ENCODE measurements around the gene C10orf71.

C10orf71 gene

DNA sequence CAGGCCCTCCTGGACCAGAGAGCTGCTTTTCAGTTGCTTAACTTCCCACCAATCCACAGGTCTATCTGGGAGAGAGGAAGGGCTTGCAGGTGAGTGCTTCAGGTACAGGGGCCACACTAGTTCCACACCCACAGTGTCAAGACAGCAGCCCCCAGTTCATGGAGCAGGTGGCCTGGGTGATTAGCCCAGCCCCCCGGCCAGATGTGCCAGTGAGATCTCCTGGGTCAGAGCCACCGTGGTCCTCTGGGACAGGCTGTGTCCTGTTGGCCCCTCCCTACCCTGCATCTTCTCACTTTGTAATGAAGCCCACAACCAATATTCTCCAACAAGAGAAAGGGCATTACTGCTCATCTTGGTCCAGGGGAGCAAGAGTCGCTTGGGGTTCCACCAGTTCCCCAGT lies 66.3 kb downstream of the C10orf71 start:
- Histone ChIP-seq H3K27me3 (peaks cover 0 to 28% of the 10 kb centered on the region in 2 donors), H3K4me3 (no peak overlapping the region), H3K27ac (no peak overlapping the region), H3K4me1 (peaks cover 0 to 7% (median 5%) of the 10 kb centered on the region in 4 donors), H3K9me3 (no peaks in the 10 kb centered on the region), H3K36me3 (no peaks in the 10 kb centered on the region)
- intact Hi-C loops (cut with DNase I; ENCODE audit: low total_unique reads), result no loop called here
- TF ChIP-seq, protein P1, sequence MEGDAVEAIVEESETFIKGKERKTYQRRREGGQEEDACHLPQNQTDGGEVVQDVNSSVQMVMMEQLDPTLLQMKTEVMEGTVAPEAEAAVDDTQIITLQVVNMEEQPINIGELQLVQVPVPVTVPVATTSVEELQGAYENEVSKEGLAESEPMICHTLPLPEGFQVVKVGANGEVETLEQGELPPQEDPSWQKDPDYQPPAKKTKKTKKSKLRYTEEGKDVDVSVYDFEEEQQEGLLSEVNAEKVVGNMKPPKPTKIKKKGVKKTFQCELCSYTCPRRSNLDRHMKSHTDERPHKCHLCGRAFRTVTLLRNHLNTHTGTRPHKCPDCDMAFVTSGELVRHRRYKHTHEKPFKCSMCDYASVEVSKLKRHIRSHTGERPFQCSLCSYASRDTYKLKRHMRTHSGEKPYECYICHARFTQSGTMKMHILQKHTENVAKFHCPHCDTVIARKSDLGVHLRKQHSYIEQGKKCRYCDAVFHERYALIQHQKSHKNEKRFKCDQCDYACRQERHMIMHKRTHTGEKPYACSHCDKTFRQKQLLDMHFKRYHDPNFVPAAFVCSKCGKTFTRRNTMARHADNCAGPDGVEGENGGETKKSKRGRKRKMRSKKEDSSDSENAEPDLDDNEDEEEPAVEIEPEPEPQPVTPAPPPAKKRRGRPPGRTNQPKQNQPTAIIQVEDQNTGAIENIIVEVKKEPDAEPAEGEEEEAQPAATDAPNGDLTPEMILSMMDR (IDR thresholded peaks at IDR 0.05), result no peak
- DNase-seq, result no peak

DNA sequence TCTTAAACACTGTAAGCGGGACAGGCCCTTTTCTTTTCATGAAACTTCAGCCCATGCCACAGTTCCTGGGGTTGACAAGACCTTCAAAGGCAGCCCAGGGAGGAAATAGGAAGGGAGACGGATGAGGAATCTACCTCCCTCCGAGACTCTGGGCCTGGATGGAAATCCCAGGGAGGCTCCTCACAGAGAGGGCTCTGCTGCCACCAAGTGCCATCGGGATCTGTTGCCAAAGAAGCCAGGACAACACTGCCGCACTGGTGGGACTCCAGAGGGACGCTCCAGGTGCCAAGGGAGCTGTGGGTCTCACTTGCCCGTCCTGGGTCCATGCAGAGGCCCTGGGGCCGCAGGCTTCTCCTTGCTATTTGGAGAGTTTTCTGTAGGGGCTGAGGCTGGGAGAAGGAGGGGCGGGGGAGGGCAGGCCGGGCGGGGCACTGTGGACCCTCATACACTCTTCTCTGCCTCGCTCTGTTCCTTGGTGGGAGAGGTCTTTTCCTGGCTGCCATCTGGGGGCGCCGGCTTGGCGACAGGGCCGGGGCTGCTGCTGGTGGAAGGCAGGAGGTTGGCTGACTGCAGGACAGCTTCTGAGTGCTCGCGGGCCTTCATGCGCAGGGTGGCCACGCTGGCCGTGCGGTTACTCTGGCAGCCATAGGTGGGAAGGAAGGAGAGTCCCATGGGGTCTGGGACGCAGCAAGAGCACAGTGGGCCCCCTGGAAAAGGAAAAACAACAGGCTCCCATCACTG lies 66.9 kb downstream of the C10orf71 start:
- Histone ChIP-seq H3K4me1 (peaks cover 0 to 1% (median 0%) of the 10 kb centered on the region in 4 donors), H3K27me3 (peaks cover 0 to 31% of the 10 kb centered on the region in 2 donors), H3K36me3 (no peaks in the 10 kb centered on the region), H3K27ac (no peak overlapping the region), H3K4me3 (no peak overlapping the region), H3K9me3 (no peaks in the 10 kb centered on the region)
- intact Hi-C loops (cut with DNase I; ENCODE audit: low total_unique reads), result no loop called here
- no peak for DNase-seq
- TF ChIP-seq, protein P1 (IDR thresholded peaks at IDR 0.05), result no peak

DNA sequence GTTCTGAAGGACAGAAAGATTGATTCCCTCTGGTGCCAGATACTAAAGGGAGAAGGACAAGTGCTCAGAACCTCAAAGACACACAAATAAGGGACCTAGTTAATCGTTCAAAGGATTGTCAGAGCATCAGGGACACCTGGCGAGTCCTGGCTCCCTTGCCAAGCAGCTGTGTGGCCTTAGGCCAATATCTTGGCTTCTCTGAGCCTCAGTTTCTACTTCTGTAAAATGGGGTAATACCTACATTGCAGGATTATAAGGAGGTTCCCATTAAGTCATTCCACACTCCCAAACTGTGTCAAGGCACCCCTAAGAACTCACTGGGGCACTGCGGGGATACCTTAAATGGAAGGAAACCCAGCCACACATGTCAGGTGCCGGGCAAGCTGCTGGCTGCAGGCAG lies 67.5 kb downstream of the C10orf71 start:
- Histone ChIP-seq H3K36me3 (no peaks in the 10 kb centered on the region), H3K27ac (no peak overlapping the region), H3K4me1 (no peaks in the 10 kb centered on the region), H3K27me3 (peaks cover 0 to 35% of the 10 kb centered on the region in 2 donors), H3K9me3 (no peaks in the 10 kb centered on the region), H3K4me3 (no peak overlapping the region)
- TF ChIP-seq, protein P1 (IDR thresholded peaks at IDR 0.05), result no peak
- intact Hi-C loops (cut with DNase I; ENCODE audit: low total_unique reads), result no loop called here
- no peak for DNase-seq

DNA sequence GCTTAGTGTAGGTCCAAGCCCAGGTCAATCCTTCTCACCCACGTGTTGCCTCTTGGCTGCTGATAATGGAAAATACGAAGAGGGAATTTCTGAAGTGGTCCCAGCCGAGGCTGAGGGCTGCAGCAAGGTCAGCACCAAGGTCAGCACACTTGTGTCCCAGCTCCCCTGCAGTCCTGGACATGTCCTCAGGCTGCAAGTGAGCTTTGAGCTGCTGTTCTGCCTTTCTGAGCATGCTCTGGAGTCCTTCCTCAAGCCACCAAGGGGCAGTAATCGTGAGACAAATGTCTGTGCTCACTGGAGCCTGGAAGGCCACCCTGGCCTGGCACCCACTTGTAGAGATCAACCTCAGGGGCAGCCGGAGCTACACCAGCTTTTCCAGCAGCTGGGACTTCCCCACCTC lies 68.6 kb downstream of the C10orf71 start:
- Histone ChIP-seq H3K27me3 (peaks cover 0 to 35% of the 10 kb centered on the region in 2 donors), H3K9me3 (no peaks in the 10 kb centered on the region), H3K36me3 (no peaks in the 10 kb centered on the region), H3K27ac (no peak overlapping the region), H3K4me1 (no peaks in the 10 kb centered on the region), H3K4me3 (no peak overlapping the region)
- intact Hi-C loops (cut with DNase I; ENCODE audit: low total_unique reads), result no loop called here
- TF ChIP-seq, protein P1 (IDR thresholded peaks at IDR 0.05), result no peak
- DNase-seq, result no peak

DNA sequence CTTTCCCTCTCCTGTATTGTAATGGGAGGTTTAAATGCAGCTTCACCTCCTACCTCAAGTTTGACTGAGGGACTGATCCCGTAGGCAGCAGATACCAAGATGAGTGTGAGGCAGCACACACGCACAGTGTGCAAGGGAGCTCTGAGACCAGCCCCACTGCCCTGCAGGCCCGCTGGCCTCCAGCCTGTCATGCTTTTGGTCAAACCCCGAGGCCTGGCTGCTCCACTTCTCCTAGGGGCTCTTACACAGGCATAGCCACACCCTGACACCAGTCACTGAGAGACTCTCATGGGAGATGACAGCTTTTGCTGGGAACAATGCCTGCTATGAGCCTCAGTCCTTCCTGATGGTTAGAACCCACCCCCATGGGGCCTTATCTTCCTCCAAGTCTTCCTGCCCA lies 69.3 kb downstream of the C10orf71 start:
- H3K27me3 ChIP-seq, result peaks cover 0 to 35% of the 10 kb centered on the region in 2 donors

More for the DNA sequence above, 69.3 kb downstream of the C10orf71 start:
- no peaks in the 10 kb centered on the region for H3K9me3 ChIP-seq
- DNase-seq, result no peak
- H3K4me1 ChIP-seq, result no peaks in the 10 kb centered on the region
- TF ChIP-seq, protein P1 (IDR thresholded peaks at IDR 0.05), result no peak
- no peak overlapping the region for H3K4me3 ChIP-seq
- H3K36me3 ChIP-seq, result no peaks in the 10 kb centered on the region
- H3K27ac ChIP-seq, result no peak overlapping the region
- intact Hi-C loops (cut with DNase I; ENCODE audit: low total_unique reads), result no loop called here

Measured in tibial artery (tissue), 4 donors.